Esophagus muscularis mucosa (tissue), 4 donors: Measurements from ENCODE around the gene FBXO7. TPM values are rescaled to one million over a fixed set of nuclear protein-coding genes. Genes with fewer than 3 reads are reported as not detected.

Experiments
- DNase-seq: peaks from one replicate; pipeline ENCODE4 v3.0.0-alpha.2; 2017; ENCODE audit errors: extremely low spot score
- H3K27ac ChIP-seq, 4 donors: fragments of 200-600 bp; sonication (generic); replicated peaks in 1 of 4; 1 replicate in 3 of 4; 2 replicates in 1 of 4; pipeline ENCODE4 v1.5.1; 2016 to 2019; ENCODE audit warnings: mild to moderate bottlenecking in 1 of 4
- H3K27me3 ChIP-seq, 4 donors: fragments of 200-600 bp; sonication (generic); one replicate each; pipeline versions ENCODE4 v1.5.1 to v1.6.0; 2016 to 2019
- H3K36me3 ChIP-seq, 4 donors: fragments of 200-600 bp; sonication (generic); one replicate each; pipeline ENCODE4 v1.5.1; 2016 to 2019
- H3K4me1 ChIP-seq, 4 donors: fragments of 200-600 bp; sonication (generic); one replicate each; pipeline ENCODE4 v1.5.1; 2016 to 2019
- H3K4me3 ChIP-seq, 4 donors: fragments of 200-600 bp; sonication (generic); 1 replicate in 2 of 4; 2 replicates in 2 of 4; pipeline ENCODE4 v1.5.1; 2016 to 2019; ENCODE audit warnings: mild to moderate bottlenecking in 4 of 4, moderate library complexity in 1 of 4
- H3K9me3 ChIP-seq, 4 donors: fragments of 200-600 bp; sonication (generic); 1 replicate in 3 of 4; 2 replicates in 1 of 4; pipeline ENCODE4 v1.5.1; 2016 to 2019
- EP300 ChIP-seq: sonication (generic); formaldehyde crosslinking; IDR thresholded peaks from one replicate; pipeline ENCODE4 v1.6.1; 2017; ENCODE audit warnings: antibody characterized with exemption
- POLR2A ChIP-seq: fragments of 450-650 bp; IDR thresholded peaks from one replicate; pipeline ENCODE4 v1.6.1; 2017; ENCODE audit warnings: antibody characterized with exemption, moderate library complexity, mild to moderate bottlenecking, low read depth
- POLR2AphosphoS5 ChIP-seq, 2 donors: sonication (generic); formaldehyde crosslinking; IDR thresholded peaks; one replicate each; pipeline ENCODE4 v1.6.1; 2017; ENCODE audit warnings: antibody characterized with exemption in 2 of 2
- WGBS: methylation state at CpG from one replicate; pipeline ENCODE4 v1.1.5; 2018; 5-methylcytosine and 5-hydroxymethylcytosine counted together
- intact Hi-C: fragments of 100-400 bp; cut with DNase I; formaldehyde crosslinking; loops from one replicate; pipeline ENCODE4 v1.15.1; 2023
- total RNA-seq, 4 donors: library from RNA; depleted of rRNA; stranded (reverse); fragments of >200 nt; gene quantifications; one replicate each; pipeline versions ENCODE4 v1.1.0 to v1.2.1, GENCODE V29; 2016
- TF ChIP-seq, protein P1 (sequence below), 3 experiments: fragments of 200-600 bp in 2 of 3; fragments of 450-650 bp in 1 of 3; sonication (generic) in 2 of 3; IDR thresholded peaks; one replicate each; pipeline ENCODE4 v1.5.1; 2017 to 2019; ENCODE audit warnings: antibody characterized with exemption in 3 of 3, mild to moderate bottlenecking in 2 of 3, moderate library complexity in 1 of 3

Gene FBXO7
- total RNA-seq, 4 donors from 2014 or later, result 73.6 to 91.4 (median 83.8) TPM

DNA sequence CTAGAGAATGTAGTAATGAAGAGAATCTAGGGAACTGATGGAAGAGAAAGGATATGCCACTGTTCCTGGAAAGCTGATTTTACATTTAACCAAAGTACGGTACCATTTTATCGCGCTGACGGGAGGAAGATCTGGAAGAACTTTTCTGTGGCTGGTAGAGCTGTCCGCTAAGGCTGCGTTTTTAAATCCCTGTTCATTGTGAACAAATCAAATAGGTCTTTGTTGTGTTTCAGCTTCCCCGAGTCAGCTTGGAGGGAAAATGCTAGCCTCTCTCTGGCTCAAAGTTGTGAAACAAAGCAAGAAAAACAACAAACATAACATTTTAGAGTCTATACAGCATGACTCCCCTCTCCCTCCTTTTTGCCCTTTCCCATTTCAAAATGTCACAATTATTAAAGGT lies 34.4 kb downstream of the FBXO7 start:
- peaks cover 0 to 9% (median 2%) of the 10 kb centered on the region in 4 donors for H3K36me3 ChIP-seq
- no peak overlapping the region for H3K4me3 ChIP-seq
- no peak for DNase-seq
- WGBS, result 92% methylated on average over 7 of the region's 7 CpGs
- no peaks in the 10 kb centered on the region for H3K27me3 ChIP-seq
- no peaks in the 10 kb centered on the region for H3K4me1 ChIP-seq
- TF ChIP-seq EP300 (no peak), POLR2AphosphoS5 (IDR thresholded peaks at IDR 0.05) (no peak), POLR2A (no peak)
- TF ChIP-seq, protein P1, sequence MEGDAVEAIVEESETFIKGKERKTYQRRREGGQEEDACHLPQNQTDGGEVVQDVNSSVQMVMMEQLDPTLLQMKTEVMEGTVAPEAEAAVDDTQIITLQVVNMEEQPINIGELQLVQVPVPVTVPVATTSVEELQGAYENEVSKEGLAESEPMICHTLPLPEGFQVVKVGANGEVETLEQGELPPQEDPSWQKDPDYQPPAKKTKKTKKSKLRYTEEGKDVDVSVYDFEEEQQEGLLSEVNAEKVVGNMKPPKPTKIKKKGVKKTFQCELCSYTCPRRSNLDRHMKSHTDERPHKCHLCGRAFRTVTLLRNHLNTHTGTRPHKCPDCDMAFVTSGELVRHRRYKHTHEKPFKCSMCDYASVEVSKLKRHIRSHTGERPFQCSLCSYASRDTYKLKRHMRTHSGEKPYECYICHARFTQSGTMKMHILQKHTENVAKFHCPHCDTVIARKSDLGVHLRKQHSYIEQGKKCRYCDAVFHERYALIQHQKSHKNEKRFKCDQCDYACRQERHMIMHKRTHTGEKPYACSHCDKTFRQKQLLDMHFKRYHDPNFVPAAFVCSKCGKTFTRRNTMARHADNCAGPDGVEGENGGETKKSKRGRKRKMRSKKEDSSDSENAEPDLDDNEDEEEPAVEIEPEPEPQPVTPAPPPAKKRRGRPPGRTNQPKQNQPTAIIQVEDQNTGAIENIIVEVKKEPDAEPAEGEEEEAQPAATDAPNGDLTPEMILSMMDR (IDR thresholded peaks at IDR 0.05), result no peak
- H3K9me3 ChIP-seq, result no peaks in the 10 kb centered on the region
- intact Hi-C loops, result no loop called here
- H3K27ac ChIP-seq, result no peak overlapping the region

DNA sequence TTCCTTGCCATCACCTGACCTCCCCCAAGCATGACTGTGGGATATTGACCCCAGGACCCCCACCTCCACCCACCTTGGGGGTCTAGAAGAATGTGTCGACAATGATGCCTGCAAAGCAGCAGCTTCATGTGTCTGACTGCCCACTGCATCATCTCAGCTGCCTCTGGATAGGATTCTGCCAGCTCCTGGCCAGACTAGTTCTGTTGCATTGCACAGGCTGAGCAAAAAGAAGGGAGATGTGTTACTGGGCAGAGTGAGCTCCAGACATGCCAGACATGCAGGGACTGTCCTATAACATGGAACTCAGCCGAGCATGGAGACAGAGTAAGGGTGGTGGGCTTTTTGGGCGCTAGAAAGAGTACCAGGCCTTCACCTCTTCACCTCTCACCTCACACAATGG lies 36.7 kb downstream of the FBXO7 start:
- Histone ChIP-seq H3K27me3 (no peaks in the 10 kb centered on the region), H3K27ac (no peak overlapping the region), H3K4me1 (no peaks in the 10 kb centered on the region), H3K4me3 (no peak overlapping the region), H3K36me3 (peaks cover 0 to 9% (median 2%) of the 10 kb centered on the region in 4 donors), H3K9me3 (no peaks in the 10 kb centered on the region)
- TF ChIP-seq EP300 (no peak), POLR2A (no peak), POLR2AphosphoS5 (IDR thresholded peaks at IDR 0.05) (no peak)
- TF ChIP-seq, protein P1 (IDR thresholded peaks at IDR 0.05), result no peak
- intact Hi-C loops, result no loop called here
- WGBS, result 92% methylated on average over 2 of the region's 3 CpGs
- DNase-seq, result no peak

DNA sequence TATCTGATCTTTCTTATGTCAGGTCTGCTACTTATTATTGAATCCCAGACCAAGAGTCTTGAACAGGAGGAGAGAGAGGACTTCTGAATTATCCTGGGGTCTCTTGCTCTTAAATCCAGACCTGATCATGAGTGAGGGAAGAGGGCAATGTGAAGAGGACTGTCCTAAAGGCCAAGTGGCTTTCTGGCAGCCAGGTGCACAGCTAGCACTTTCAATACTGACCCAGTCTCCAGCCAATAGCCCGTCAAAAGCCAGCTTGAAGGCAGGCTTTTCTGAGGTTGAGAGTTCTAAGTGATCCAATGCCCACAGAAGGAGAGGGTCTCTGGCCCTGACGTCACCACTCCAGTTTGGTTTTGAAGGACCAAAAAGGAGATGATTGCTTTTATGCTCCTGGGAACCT lies 37.2 kb downstream of the FBXO7 start:
- no peak for DNase-seq
- intact Hi-C loops, result no loop called here
- peaks cover 0 to 9% (median 2%) of the 10 kb centered on the region in 4 donors for H3K36me3 ChIP-seq
- TF ChIP-seq EP300 (no peak), POLR2A (no peak), POLR2AphosphoS5 (IDR thresholded peaks at IDR 0.05) (no peak)
- TF ChIP-seq, protein P1 (IDR thresholded peaks at IDR 0.05), result no peak
- WGBS, result no CpG with 5 or more reads among the region's 2 CpGs
- no peaks in the 10 kb centered on the region for H3K4me1 ChIP-seq
- no peak overlapping the region for H3K27ac ChIP-seq
- H3K4me3 ChIP-seq, result no peak overlapping the region
- H3K27me3 ChIP-seq, result no peaks in the 10 kb centered on the region
- no peaks in the 10 kb centered on the region for H3K9me3 ChIP-seq

DNA sequence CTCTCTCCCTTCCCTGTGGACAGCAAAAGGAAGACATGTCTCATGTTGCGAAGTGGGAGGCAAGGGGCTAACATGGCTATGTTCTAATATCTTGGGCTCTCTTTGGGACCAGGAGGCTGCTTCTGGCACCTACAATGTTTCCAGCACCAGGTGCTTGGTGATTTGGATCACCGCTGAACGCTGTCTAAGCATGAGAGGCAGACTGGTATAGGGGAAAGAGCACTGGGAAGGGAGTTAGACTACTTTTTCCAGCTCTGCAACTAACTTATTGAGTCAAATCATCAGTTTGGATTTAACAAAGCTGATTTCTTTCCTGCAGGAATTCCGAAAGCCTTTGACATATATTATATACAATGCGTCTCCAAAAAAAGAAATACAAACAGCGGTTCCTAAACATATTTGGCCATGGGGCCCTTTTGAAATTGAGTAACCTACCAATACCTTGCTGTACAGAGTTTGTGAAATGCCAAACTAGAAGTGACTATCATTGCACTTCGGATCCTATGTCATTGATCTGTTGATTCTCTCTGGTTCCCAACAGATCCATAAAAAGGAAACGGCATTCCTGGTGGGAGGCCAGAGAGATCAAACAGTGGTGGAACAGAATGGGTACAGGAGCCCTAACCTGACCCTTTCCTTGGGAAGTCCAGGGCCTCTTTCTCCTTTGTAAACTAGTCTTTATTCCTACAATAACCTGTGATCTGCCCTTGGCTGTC lies 37.8 kb downstream of the FBXO7 start:
- Histone ChIP-seq H3K27me3 (no peaks in the 10 kb centered on the region), H3K9me3 (peaks cover 0 to 5% (median 2%) of the 10 kb centered on the region in 4 donors), H3K36me3 (peaks cover 0 to 13% (median 2%) of the 10 kb centered on the region in 4 donors), H3K4me1 (no peaks in the 10 kb centered on the region), H3K27ac (no peak overlapping the region), H3K4me3 (no peak overlapping the region)
- DNase-seq, result no peak
- 96% methylated on average over 8 of the region's 8 CpGs for WGBS
- TF ChIP-seq POLR2AphosphoS5 (IDR thresholded peaks at IDR 0.05) (no peak), EP300 (no peak), POLR2A (no peak)
- TF ChIP-seq, protein P1 (IDR thresholded peaks at IDR 0.05), result no peak
- intact Hi-C loops, result no loop called here

DNA sequence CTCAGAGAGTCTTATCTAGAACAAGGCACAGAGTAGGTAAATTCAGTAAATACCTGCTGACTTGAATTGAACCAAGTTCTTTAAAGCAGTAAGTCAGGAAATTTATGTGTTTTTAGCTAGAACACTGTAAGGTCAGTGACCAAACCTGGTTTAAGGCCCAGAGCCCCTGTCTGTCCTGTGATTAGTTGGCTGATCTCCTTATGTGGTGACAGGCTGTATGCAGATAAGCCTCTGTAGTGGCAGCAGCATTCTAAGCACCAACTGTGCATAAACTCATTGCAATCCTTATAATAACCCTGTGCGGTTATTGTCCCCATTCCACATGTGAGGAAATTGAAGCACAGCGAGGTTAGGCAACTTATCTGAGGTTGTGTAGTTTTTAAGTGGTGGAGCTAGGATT lies 40.5 kb downstream of the FBXO7 start:
- TF ChIP-seq POLR2A (no peak), POLR2AphosphoS5 (IDR thresholded peaks at IDR 0.05) (no peak), EP300 (no peak)
- TF ChIP-seq, protein P1 (IDR thresholded peaks at IDR 0.05), result no peak
- H3K27ac ChIP-seq, result no peak overlapping the region
- no peaks in the 10 kb centered on the region for H3K27me3 ChIP-seq
- peaks cover 0 to 6% (median 3%) of the 10 kb centered on the region in 4 donors for H3K9me3 ChIP-seq
- H3K36me3 ChIP-seq, result peaks cover 0 to 15% (median 4%) of the 10 kb centered on the region in 4 donors
- no peak overlapping the region for H3K4me3 ChIP-seq
- 100% methylated on average over 2 of the region's 2 CpGs for WGBS
- intact Hi-C loops, result no loop called here
- DNase-seq, result no peak
- no peaks in the 10 kb centered on the region for H3K4me1 ChIP-seq
